Skeletal muscle satellite cell (primary cell): ENCODE data around the gene BRINP2.

Experiments used
- H3K27me3 ChIP-seq: 2 replicates; pipeline ENCODE4 v1.7.0; 2013; ENCODE audit warnings: low read length; ENCODE audit not compliant: control insufficient read depth, insufficient read depth
- H3K36me3 ChIP-seq: 2 replicates; pipeline ENCODE4 v1.7.0; 2013; ENCODE audit warnings: mild to moderate bottlenecking, control low read depth, low read length; ENCODE audit not compliant: insufficient read depth
- H3K4me1 ChIP-seq: 2 replicates; pipeline ENCODE4 v1.7.0; 2013; ENCODE audit warnings: low read length; ENCODE audit not compliant: control insufficient read depth, insufficient read depth
- H3K4me2 ChIP-seq: 2 replicates; pipeline ENCODE4 v1.7.0; 2013; ENCODE audit warnings: mild to moderate bottlenecking, low read length
- H3K4me3 ChIP-seq: 2 replicates; pipeline ENCODE4 v1.7.0; 2013; ENCODE audit warnings: low read length
- H3K9ac ChIP-seq: 2 replicates; pipeline ENCODE4 v1.7.0; 2013; ENCODE audit warnings: mild to moderate bottlenecking, low read depth, low read length, moderate library complexity
- H3K9me3 ChIP-seq: replicated peaks from 2 replicates; pipeline ENCODE4 v1.7.0; 2013; ENCODE audit warnings: mild to moderate bottlenecking, control low read depth, low read length

The BRINP2 gene

GRCh38 chr1:177229781-177230180 lies 59.0 kb downstream of the BRINP2 start:
- Histone ChIP-seq H3K9me3 (no peaks in the 10 kb centered on the region), H3K9ac (no peak overlapping the region), H3K4me2 (no peak overlapping the region), H3K4me1 (peaks cover 9% of the 10 kb centered on the region), H3K4me3 (no peak overlapping the region), H3K27me3 (peaks cover 3% of the 10 kb centered on the region), H3K36me3 (no peaks in the 10 kb centered on the region)

GRCh38 chr1:177230228-177231016 lies 59.7 kb downstream of the BRINP2 start:
- peaks cover 3% of the 10 kb centered on the region for H3K27me3 ChIP-seq
- peaks cover 9% of the 10 kb centered on the region for H3K4me1 ChIP-seq
- no peak overlapping the region for H3K9ac ChIP-seq
- no peak overlapping the region for H3K4me2 ChIP-seq
- no peak overlapping the region for H3K4me3 ChIP-seq
- H3K36me3 ChIP-seq, result no peaks in the 10 kb centered on the region
- H3K9me3 ChIP-seq, result no peaks in the 10 kb centered on the region

- no peaks in the 10 kb centered on the region for H3K4me1 ChIP-seq
- H3K9me3 ChIP-seq, result no peaks in the 10 kb centered on the region
- no peaks in the 10 kb centered on the region for H3K36me3 ChIP-seq
- no peak overlapping the region for H3K4me2 ChIP-seq
- no peak overlapping the region for H3K9ac ChIP-seq
- peaks cover 6% of the 10 kb centered on the region for H3K27me3 ChIP-seq
- no peak overlapping the region for H3K4me3 ChIP-seq
Observed at GRCh38 chr1:177235350-177235749, 64.6 kb downstream of the BRINP2 start.

GRCh38 chr1:177236962-177237361 lies 66.2 kb downstream of the BRINP2 start:
- H3K36me3 ChIP-seq, result no peaks in the 10 kb centered on the region
- no peaks in the 10 kb centered on the region for H3K9me3 ChIP-seq

GRCh38 chr1:177238967-177239366 lies 68.2 kb downstream of the BRINP2 start:
- Histone ChIP-seq H3K9me3 (no peaks in the 10 kb centered on the region), H3K9ac (no peak overlapping the region), H3K27me3 (peaks cover 11% of the 10 kb centered on the region), H3K4me2 (no peak overlapping the region), H3K36me3 (no peaks in the 10 kb centered on the region), H3K4me1 (no peaks in the 10 kb centered on the region), H3K4me3 (no peak overlapping the region)

More at GRCh38 chr1:177236962-177237361, 66.2 kb downstream of the BRINP2 start:
- peaks cover 8% of the 10 kb centered on the region for H3K27me3 ChIP-seq
- H3K4me3 ChIP-seq, result no peak overlapping the region
- no peaks in the 10 kb centered on the region for H3K4me1 ChIP-seq
- H3K9ac ChIP-seq, result no peak overlapping the region
- H3K4me2 ChIP-seq, result no peak overlapping the region

GRCh38 chr1:177239792-177240191 lies 69.0 kb downstream of the BRINP2 start:
- H3K9ac ChIP-seq, result no peak overlapping the region
- H3K27me3 ChIP-seq, result peaks cover 11% of the 10 kb centered on the region
- H3K36me3 ChIP-seq, result no peaks in the 10 kb centered on the region
- no peaks in the 10 kb centered on the region for H3K9me3 ChIP-seq
- H3K4me1 ChIP-seq, result no peaks in the 10 kb centered on the region
- H3K4me3 ChIP-seq, result no peak overlapping the region
- H3K4me2 ChIP-seq, result no peak overlapping the region

GRCh38 chr1:177243773-177244172 lies 73.0 kb downstream of the BRINP2 start:
- H3K4me2 ChIP-seq, result no peak overlapping the region
- H3K27me3 ChIP-seq, result peaks cover 16% of the 10 kb centered on the region
- H3K9me3 ChIP-seq, result no peaks in the 10 kb centered on the region
- H3K4me1 ChIP-seq, result peaks cover 7% of the 10 kb centered on the region
- H3K4me3 ChIP-seq, result no peak overlapping the region
- no peaks in the 10 kb centered on the region for H3K36me3 ChIP-seq
- H3K9ac ChIP-seq, result no peak overlapping the region

- Histone ChIP-seq H3K4me3 (no peak overlapping the region), H3K36me3 (no peaks in the 10 kb centered on the region), H3K4me2 (no peak overlapping the region)
Observed at GRCh38 chr1:177246710-177247580, 76.2 kb downstream of the BRINP2 start.

GRCh38 chr1:177247623-177248176 lies 76.9 kb downstream of the BRINP2 start:
- Histone ChIP-seq H3K4me3 (no peak overlapping the region), H3K36me3 (no peaks in the 10 kb centered on the region), H3K9ac (no peak overlapping the region), H3K4me1 (peaks cover 7% of the 10 kb centered on the region), H3K9me3 (no peaks in the 10 kb centered on the region), H3K4me2 (no peak overlapping the region), H3K27me3 (peaks cover 4% of the 10 kb centered on the region)

More at GRCh38 chr1:177246710-177247580, 76.2 kb downstream of the BRINP2 start:
- Histone ChIP-seq H3K9ac (no peak overlapping the region), H3K4me1 (peaks cover 7% of the 10 kb centered on the region), H3K9me3 (no peaks in the 10 kb centered on the region), H3K27me3 (peaks cover 8% of the 10 kb centered on the region)

- peaks cover 7% of the 10 kb centered on the region for H3K4me1 ChIP-seq
- H3K4me2 ChIP-seq, result no peak overlapping the region
- H3K4me3 ChIP-seq, result no peak overlapping the region
- H3K9ac ChIP-seq, result no peak overlapping the region
- no peaks in the 10 kb centered on the region for H3K36me3 ChIP-seq
- no peaks in the 10 kb centered on the region for H3K9me3 ChIP-seq
- peaks cover 4% of the 10 kb centered on the region for H3K27me3 ChIP-seq
Observed at GRCh38 chr1:177248258-177248657, 77.5 kb downstream of the BRINP2 start.

- no peak overlapping the region for H3K4me2 ChIP-seq
- no peak overlapping the region for H3K9ac ChIP-seq
- H3K36me3 ChIP-seq, result no peaks in the 10 kb centered on the region
- peaks cover 7% of the 10 kb centered on the region for H3K4me1 ChIP-seq
- H3K4me3 ChIP-seq, result no peak overlapping the region
- H3K9me3 ChIP-seq, result no peaks in the 10 kb centered on the region
- peaks cover 4% of the 10 kb centered on the region for H3K27me3 ChIP-seq
Observed at GRCh38 chr1:177249231-177249630, 78.5 kb downstream of the BRINP2 start.
